ENCODE results near the gene OTULINL.
A peak's percentile ranks its signal among the peaks of the same experiment; 100 is the strongest.

OTULINL gene

GRCh38 chr5:14627270-14627669 lies 45.7 kb downstream of the OTULINL start:
- in situ Hi-C loops (cut with MboI; ENCODE audit: low pct_unique_long_range_greater_than_20kb, low sequenced_read_pairs, unreplicated experiment) = loop anchor here (25.0 kb wide), 2 partner anchors 265 to 640 kb away; no protein-coding TSS in a partner anchor
- TF ChIP-seq CTCF (IDR thresholded peaks at IDR 0.05; ENCODE audit: extremely low read depth, insufficient read depth, missing control alignments) = no peak
- no peak for DNase-seq (ENCODE audit: low spot score)

GRCh38 chr5:14628346-14628745 lies 46.8 kb downstream of the OTULINL start:
- TF ChIP-seq CTCF (IDR thresholded peaks at IDR 0.05; ENCODE audit: extremely low read depth, insufficient read depth, missing control alignments) = no peak
- peak; percentile 36 for DNase-seq (ENCODE audit: low spot score)
- in situ Hi-C loops (cut with MboI; ENCODE audit: low pct_unique_long_range_greater_than_20kb, low sequenced_read_pairs, unreplicated experiment) = loop anchor here (25.0 kb wide), 2 partner anchors 266 to 641 kb away; no protein-coding TSS in a partner anchor

- in situ Hi-C loops (cut with MboI; ENCODE audit: low pct_unique_long_range_greater_than_20kb, low sequenced_read_pairs, unreplicated experiment) = loop anchor here (25.0 kb wide), 2 partner anchors 268 to 643 kb away; no protein-coding TSS in a partner anchor
- no peak for TF ChIP-seq CTCF (IDR thresholded peaks at IDR 0.05; ENCODE audit: extremely low read depth, insufficient read depth, missing control alignments)
- DNase-seq (ENCODE audit: low spot score) = no peak
Observed at GRCh38 chr5:14630671-14631070, 49.1 kb downstream of the OTULINL start.

- DNase-seq (ENCODE audit: low spot score) = no peak
- TF ChIP-seq CTCF (IDR thresholded peaks at IDR 0.05; ENCODE audit: extremely low read depth, insufficient read depth, missing control alignments) = no peak
- in situ Hi-C loops (cut with MboI; ENCODE audit: low pct_unique_long_range_greater_than_20kb, low sequenced_read_pairs, unreplicated experiment) = loop anchor here (25.0 kb wide), 2 partner anchors 273 to 648 kb away; no protein-coding TSS in a partner anchor
Observed at GRCh38 chr5:14635656-14636055, 54.1 kb downstream of the OTULINL start.

GRCh38 chr5:14640765-14641164 lies 59.2 kb downstream of the OTULINL start:
- in situ Hi-C loops (cut with MboI; ENCODE audit: low pct_unique_long_range_greater_than_20kb, low sequenced_read_pairs, unreplicated experiment) = loop anchor here (25.0 kb wide), 2 partner anchors 278 to 653 kb away; no protein-coding TSS in a partner anchor
- no peak for DNase-seq (ENCODE audit: low spot score)
- no peak for TF ChIP-seq CTCF (IDR thresholded peaks at IDR 0.05; ENCODE audit: extremely low read depth, insufficient read depth, missing control alignments)

GRCh38 chr5:14644623-14645237 lies 63.1 kb downstream of the OTULINL start:
- no peak for DNase-seq (ENCODE audit: low spot score)
- in situ Hi-C loops (cut with MboI; ENCODE audit: low pct_unique_long_range_greater_than_20kb, low sequenced_read_pairs, unreplicated experiment) = loop anchor here (25.0 kb wide), 2 partner anchors 282 to 657 kb away; no protein-coding TSS in a partner anchor
- TF ChIP-seq CTCF (IDR thresholded peaks at IDR 0.05; ENCODE audit: extremely low read depth, insufficient read depth, missing control alignments) = no peak

All from GM13977 (cell line).